ENCODE results near the gene GNB1L.

Gene GNB1L

GRCh38 chr22:19889951-19890350 lies 35.3 kb upstream of the GNB1L start:
- in situ Hi-C loops (cut with MboI; ENCODE audit: low sequenced_read_pairs, unreplicated experiment), result no loop called here
- TF ChIP-seq, protein P1, sequence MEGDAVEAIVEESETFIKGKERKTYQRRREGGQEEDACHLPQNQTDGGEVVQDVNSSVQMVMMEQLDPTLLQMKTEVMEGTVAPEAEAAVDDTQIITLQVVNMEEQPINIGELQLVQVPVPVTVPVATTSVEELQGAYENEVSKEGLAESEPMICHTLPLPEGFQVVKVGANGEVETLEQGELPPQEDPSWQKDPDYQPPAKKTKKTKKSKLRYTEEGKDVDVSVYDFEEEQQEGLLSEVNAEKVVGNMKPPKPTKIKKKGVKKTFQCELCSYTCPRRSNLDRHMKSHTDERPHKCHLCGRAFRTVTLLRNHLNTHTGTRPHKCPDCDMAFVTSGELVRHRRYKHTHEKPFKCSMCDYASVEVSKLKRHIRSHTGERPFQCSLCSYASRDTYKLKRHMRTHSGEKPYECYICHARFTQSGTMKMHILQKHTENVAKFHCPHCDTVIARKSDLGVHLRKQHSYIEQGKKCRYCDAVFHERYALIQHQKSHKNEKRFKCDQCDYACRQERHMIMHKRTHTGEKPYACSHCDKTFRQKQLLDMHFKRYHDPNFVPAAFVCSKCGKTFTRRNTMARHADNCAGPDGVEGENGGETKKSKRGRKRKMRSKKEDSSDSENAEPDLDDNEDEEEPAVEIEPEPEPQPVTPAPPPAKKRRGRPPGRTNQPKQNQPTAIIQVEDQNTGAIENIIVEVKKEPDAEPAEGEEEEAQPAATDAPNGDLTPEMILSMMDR (IDR thresholded peaks at IDR 0.05; ENCODE audit: borderline replicate concordance, control extremely low read depth, extremely low read depth, insufficient read depth, missing control alignments), result no peak
- DNase-seq (ENCODE audit: low spot score), result no peak

- DNase-seq (ENCODE audit: low spot score), result no peak
- in situ Hi-C loops (cut with MboI; ENCODE audit: low sequenced_read_pairs, unreplicated experiment), result no loop called here
- TF ChIP-seq, protein P1 (IDR thresholded peaks at IDR 0.05; ENCODE audit: borderline replicate concordance, control extremely low read depth, extremely low read depth, insufficient read depth, missing control alignments), result no peak
These were observed 33.6 kb upstream of the GNB1L start for GRCh38 chr22:19888131-19888746.

GRCh38 chr22:19887256-19887985 lies 32.7 kb upstream of the GNB1L start:
- DNase-seq (ENCODE audit: low spot score), result no peak
- in situ Hi-C loops (cut with MboI; ENCODE audit: low sequenced_read_pairs, unreplicated experiment), result no loop called here
- TF ChIP-seq, protein P1 (IDR thresholded peaks at IDR 0.05; ENCODE audit: borderline replicate concordance, control extremely low read depth, extremely low read depth, insufficient read depth, missing control alignments), result no peak

DNA sequence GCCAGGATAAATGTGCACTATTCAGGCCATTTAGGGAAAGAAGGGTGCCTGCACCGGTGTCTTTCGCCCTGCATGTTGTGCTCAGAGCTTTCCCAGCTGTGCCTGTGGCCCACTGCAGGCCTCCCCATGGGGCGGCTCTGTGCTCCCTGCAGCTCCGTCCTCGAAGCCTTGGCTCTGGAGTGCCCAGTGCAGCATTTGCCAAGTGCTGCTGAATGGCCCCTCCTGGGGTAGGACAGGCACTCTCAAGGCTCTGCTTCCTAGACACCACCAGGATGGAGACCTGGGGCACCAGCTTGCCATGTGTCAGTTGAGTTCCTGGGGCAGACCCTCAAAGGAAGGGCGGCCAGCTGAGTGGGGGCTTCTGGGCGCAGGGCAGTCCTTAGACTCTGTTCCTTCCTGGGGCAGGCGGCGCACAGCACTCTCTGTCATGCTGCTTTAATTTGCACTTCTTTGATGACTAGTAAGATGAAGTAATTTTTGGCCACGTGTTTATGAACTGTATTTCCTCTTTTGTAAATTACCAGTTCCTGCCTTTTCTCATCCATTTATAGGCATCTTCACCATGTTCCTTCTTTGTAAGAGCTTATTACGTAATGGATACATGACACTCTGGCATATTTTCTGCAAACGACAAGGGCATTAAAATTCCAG lies 32.1 kb upstream of the GNB1L start:
- in situ Hi-C loops (cut with MboI; ENCODE audit: low sequenced_read_pairs, unreplicated experiment), result no loop called here
- no peak for DNase-seq (ENCODE audit: low spot score)
- TF ChIP-seq, protein P1 (IDR thresholded peaks at IDR 0.05; ENCODE audit: borderline replicate concordance, control extremely low read depth, extremely low read depth, insufficient read depth, missing control alignments), result no peak

- DNase-seq (ENCODE audit: low spot score), result no peak
- TF ChIP-seq, protein P1 (IDR thresholded peaks at IDR 0.05; ENCODE audit: borderline replicate concordance, control extremely low read depth, extremely low read depth, insufficient read depth, missing control alignments), result no peak
- in situ Hi-C loops (cut with MboI; ENCODE audit: low sequenced_read_pairs, unreplicated experiment), result no loop called here
These were observed 31.3 kb upstream of the GNB1L start for GRCh38 chr22:19885841-19886592.
